Islet of Langerhans (tissue), 1 donor: ENCODE results near the gene PSAT1.

Source experiments
- FAIRE-seq: peaks from one replicate; lab custom pipeline; 2011; peaks lifted over from hg19 to GRCh38; lab: Jason Lieb, UNC

PSAT1 gene

GRCh38 chr9:78292716-78293497, 4.0 kb upstream of the PSAT1 start:
- FAIRE-seq, result no peak

- FAIRE-seq, result no peak
These were observed 2.4 kb upstream of the PSAT1 start for GRCh38 chr9:78294290-78295176.

GRCh38 chr9:78295177-78295575, 1.7 kb upstream of the PSAT1 start:
- FAIRE-seq, result no peak

- FAIRE-seq, result no peak
These were observed 1.2 kb upstream of the PSAT1 start for GRCh38 chr9:78295731-78296130.

GRCh38 chr9:78296201-78296892, 578 bp upstream of the PSAT1 start:
- FAIRE-seq, result no peak

- FAIRE-seq, result no peak
These were observed 692 bp downstream of the PSAT1 start for GRCh38 chr9:78297672-78297961.

- no peak for FAIRE-seq
These were observed 1.3 kb downstream of the PSAT1 start for GRCh38 chr9:78298046-78298765.

- no peak for FAIRE-seq
These were observed 3.3 kb downstream of the PSAT1 start for GRCh38 chr9:78300209-78300608.

GRCh38 chr9:78301466-78301865, 4.5 kb downstream of the PSAT1 start:
- FAIRE-seq, result no peak

- FAIRE-seq, result no peak
These were observed 6.6 kb downstream of the PSAT1 start for GRCh38 chr9:78303377-78304062.

- no peak for FAIRE-seq
These were observed 7.4 kb downstream of the PSAT1 start for GRCh38 chr9:78304357-78304756.

GRCh38 chr9:78306222-78307076, 9.5 kb downstream of the PSAT1 start:
- FAIRE-seq, result no peak

- FAIRE-seq, result no peak
These were observed 10.4 kb downstream of the PSAT1 start for GRCh38 chr9:78307360-78307759.

GRCh38 chr9:78309066-78309465, 12.1 kb downstream of the PSAT1 start:
- no peak for FAIRE-seq

- no peak for FAIRE-seq
These were observed 14.2 kb downstream of the PSAT1 start for GRCh38 chr9:78311075-78311474.

- FAIRE-seq, result peak; percentile 97
These were observed 15.1 kb downstream of the PSAT1 start for GRCh38 chr9:78311886-78312524.

GRCh38 chr9:78314550-78314949, 17.6 kb downstream of the PSAT1 start:
- FAIRE-seq, result no peak

- no peak for FAIRE-seq
These were observed 18.3 kb downstream of the PSAT1 start for GRCh38 chr9:78314953-78315870.
